Measurements from ENCODE around the gene MTRR. TPM values are rescaled to one million over a fixed set of nuclear protein-coding genes. Genes with fewer than 3 reads are reported as not detected.

MTRR gene
- total and polyA plus RNA-seq, 2 donors (not counting 1 experiment from before 2014, with no cell fraction given), result 25.5 to 67.8 TPM

DNA sequence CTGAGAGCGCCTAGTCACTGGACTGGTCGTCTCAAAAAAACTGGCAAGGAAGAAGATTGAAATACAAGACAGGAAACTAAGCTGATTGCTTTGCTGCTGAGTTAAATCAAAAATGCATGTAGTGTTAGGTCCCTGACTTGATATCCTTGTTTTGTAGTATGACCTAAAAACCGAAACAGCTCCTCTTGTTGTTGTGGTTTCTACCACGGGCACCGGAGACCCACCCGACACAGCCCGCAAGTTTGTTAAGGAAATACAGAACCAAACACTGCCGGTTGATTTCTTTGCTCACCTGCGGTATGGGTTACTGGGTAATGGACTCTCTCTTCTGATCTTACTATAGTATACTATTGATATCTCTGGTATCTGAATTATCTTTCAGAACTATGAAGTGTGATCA lies 4.3 kb downstream of the MTRR start:
- DNase-seq, result no peak
- TF ChIP-seq EZH2 (IDR thresholded peaks at IDR 0.05; ENCODE audit: borderline replicate concordance, insufficient read depth, low read depth, low read length, poor library complexity, severe bottlenecking), result no peak
- TF ChIP-seq CTCF (IDR thresholded peaks at IDR 0.05), result no peak
- H3K4me1 ChIP-seq (ENCODE audit: control insufficient read depth in 2 of 2, insufficient read depth in 2 of 2, low read length in 2 of 2), result peaks cover 16 to 18% of the 10 kb centered on the region in 2 donors
- H3K4me3 ChIP-seq (ENCODE audit: control extremely low read depth in 1 of 5, extremely low read depth in 1 of 5, insufficient read depth in 1 of 5, low read depth in 2 of 5, low read length in 4 of 5), result no peak overlapping the region
- Mint-ChIP-seq H3K4me1 (peaks cover 47% of the 10 kb centered on the region), H3K27ac (peak overlapping the region; percentile 1), H3K27me3 (no peaks in the 10 kb centered on the region), H3K9me3 (ENCODE audit: insufficient read depth) (no peaks in the 10 kb centered on the region), H3K4me3 (peak overlapping the region; percentile 18)
- ChIA-PET CTCF (interaction anchor here (1.5 to 3.2 kb wide), 2 partner anchors 14 to 23 kb away, joined by 4 to 14 read pairs; partner anchors contain the start of gene CFAP90), POLR2A (no interaction called here)
- no peak overlapping the region for H3K27ac ChIP-seq (ENCODE audit: low read length in 2 of 2)
- no peak for ATAC-seq (ENCODE audit: low read depth)
- no peaks in the 10 kb centered on the region for H3K27me3 ChIP-seq (replicated peaks in 1 of 4; ENCODE audit: control extremely low read depth in 1 of 4, control insufficient read depth in 3 of 4, insufficient read depth in 4 of 4, low read length in 3 of 4)
- intact Hi-C loops (cut with micrococcal nuclease), result no loop called here
- peaks cover 16% of the 10 kb centered on the region for H4K20me1 ChIP-seq (ENCODE audit: control insufficient read depth, insufficient read depth, low read length, poor library complexity, severe bottlenecking)
- peak overlapping the region; percentile 9 for H3K9ac ChIP-seq (ENCODE audit: low read length)
- no peaks in the 10 kb centered on the region for H3K9me3 ChIP-seq (ENCODE audit: control extremely low read depth in 1 of 3, control insufficient read depth in 2 of 3, insufficient read depth in 1 of 3, low read length in 2 of 3)
- peak overlapping the region; percentile 3 for H3K4me2 ChIP-seq (replicated peaks; ENCODE audit: low read depth, low read length, poor library complexity, severe bottlenecking)
- 88% methylated on average over 3 of the region's 9 CpGs for WGBS (ENCODE audit: insufficient coverage)
- H3K79me2 ChIP-seq (ENCODE audit: control insufficient read depth, insufficient read depth, low read length), result peaks cover 56% of the 10 kb centered on the region
- H2AFZ ChIP-seq (ENCODE audit: insufficient read depth, low read depth, low read length, poor library complexity, severe bottlenecking), result no peak overlapping the region
- H3K36me3 ChIP-seq (replicated peaks in 1 of 2; ENCODE audit: control extremely low read depth in 1 of 2, control insufficient read depth in 1 of 2, extremely low read depth in 1 of 2, insufficient read depth in 2 of 2, low read length in 1 of 2), result peaks cover 3 to 25% of the 10 kb centered on the region in 2 experiments

DNA sequence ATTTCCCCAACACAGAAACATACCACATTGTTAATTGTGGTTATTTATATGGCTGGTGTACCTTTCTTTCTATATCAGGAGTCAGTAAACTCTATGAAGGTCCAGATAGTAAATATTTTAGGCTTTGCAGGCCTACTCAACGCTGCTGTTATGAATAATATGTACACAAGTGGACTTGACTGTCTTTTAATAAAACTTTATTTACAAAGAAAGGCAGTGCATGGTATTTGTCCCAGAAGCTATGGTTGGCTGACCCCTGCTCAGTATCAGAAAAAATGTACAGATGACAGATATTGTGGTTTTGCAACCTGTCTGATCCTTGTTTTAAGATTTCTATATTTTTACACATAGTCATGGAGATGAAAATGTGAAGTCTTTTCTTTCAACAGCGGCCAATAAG lies 5.7 kb downstream of the MTRR start:
- peaks cover 48% of the 10 kb centered on the region for H3K79me2 ChIP-seq (ENCODE audit: control insufficient read depth, insufficient read depth, low read length)
- TF ChIP-seq CTCF (IDR thresholded peaks at IDR 0.05) (no peak), EZH2 (IDR thresholded peaks at IDR 0.05; ENCODE audit: borderline replicate concordance, insufficient read depth, low read depth, low read length, poor library complexity, severe bottlenecking) (no peak)
- H3K27me3 ChIP-seq (replicated peaks in 1 of 4; ENCODE audit: control extremely low read depth in 1 of 4, control insufficient read depth in 3 of 4, insufficient read depth in 4 of 4, low read length in 3 of 4), result no peaks in the 10 kb centered on the region
- H4K20me1 ChIP-seq (ENCODE audit: control insufficient read depth, insufficient read depth, low read length, poor library complexity, severe bottlenecking), result peaks cover 16% of the 10 kb centered on the region
- CTCF ChIA-PET, result no interaction called here
- POLR2A ChIA-PET, result no interaction called here
- H3K4me2 ChIP-seq (replicated peaks; ENCODE audit: low read depth, low read length, poor library complexity, severe bottlenecking), result no peak overlapping the region
- no peak overlapping the region for H3K9ac ChIP-seq (ENCODE audit: low read length)
- no peak for DNase-seq
- no CpG with 5 or more reads among the region's 2 CpGs for WGBS (ENCODE audit: insufficient coverage)
- H3K27ac ChIP-seq (ENCODE audit: low read length in 2 of 2), result no peak overlapping the region
- H3K4me3 Mint-ChIP-seq, result no peak overlapping the region
- H3K27me3 Mint-ChIP-seq, result no peaks in the 10 kb centered on the region
- peaks cover 14 to 15% of the 10 kb centered on the region in 2 donors for H3K4me1 ChIP-seq (ENCODE audit: control insufficient read depth in 2 of 2, insufficient read depth in 2 of 2, low read length in 2 of 2)
- peaks cover 43% of the 10 kb centered on the region for H3K4me1 Mint-ChIP-seq
- H3K9me3 Mint-ChIP-seq (ENCODE audit: insufficient read depth), result no peaks in the 10 kb centered on the region
- H2AFZ ChIP-seq (ENCODE audit: insufficient read depth, low read depth, low read length, poor library complexity, severe bottlenecking), result no peak overlapping the region
- no peak overlapping the region for H3K4me3 ChIP-seq (ENCODE audit: control extremely low read depth in 1 of 5, extremely low read depth in 1 of 5, insufficient read depth in 1 of 5, low read depth in 2 of 5, low read length in 4 of 5)
- no peak overlapping the region for H3K27ac Mint-ChIP-seq
- no peak for ATAC-seq (ENCODE audit: low read depth)
- H3K36me3 ChIP-seq (replicated peaks in 1 of 2; ENCODE audit: control extremely low read depth in 1 of 2, control insufficient read depth in 1 of 2, extremely low read depth in 1 of 2, insufficient read depth in 2 of 2, low read length in 1 of 2), result peaks cover 5 to 32% of the 10 kb centered on the region in 2 experiments
- intact Hi-C loops (cut with micrococcal nuclease), result no loop called here
- H3K9me3 ChIP-seq (ENCODE audit: control extremely low read depth in 1 of 3, control insufficient read depth in 2 of 3, insufficient read depth in 1 of 3, low read length in 2 of 3), result no peaks in the 10 kb centered on the region

Data from B cell (primary cell).